ENCODE data around the gene UFL1.

Gene UFL1

DNA sequence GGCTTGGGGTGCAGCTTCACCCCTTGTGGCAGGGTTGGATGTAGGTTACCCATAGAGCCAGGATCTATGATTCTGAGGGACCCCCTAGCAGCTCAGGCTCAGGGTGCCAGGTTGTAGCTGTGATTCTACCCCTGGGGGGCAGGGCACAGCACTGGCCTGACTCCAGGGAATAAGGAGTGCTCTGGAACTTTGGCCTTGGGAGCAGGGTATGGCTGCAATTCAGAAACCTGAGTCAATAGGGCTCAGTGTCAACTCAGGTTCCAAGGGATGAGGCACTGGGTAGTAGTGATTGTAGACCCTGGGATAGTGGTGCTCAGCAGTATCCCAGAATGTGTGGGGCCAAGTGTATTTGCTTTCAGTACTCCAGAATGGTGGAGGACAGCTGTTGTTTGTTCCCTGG lies 49.9 kb downstream of the UFL1 start:
- Histone ChIP-seq H2BK5ac (ENCODE audit: low read length) (no peak overlapping the region), H4K5ac (ENCODE audit: low read length) (no peak overlapping the region), H3K18ac (ENCODE audit: low read length) (no peak overlapping the region), H3K36me3 (ENCODE audit: control insufficient read depth, insufficient read depth, low read length) (no peaks in the 10 kb centered on the region), H4K8ac (ENCODE audit: low read depth, low read length) (no peak overlapping the region), H3K4me1 (ENCODE audit: control insufficient read depth, low read depth, low read length) (no peaks in the 10 kb centered on the region), H3K23ac (ENCODE audit: low read length) (no peak overlapping the region), H2BK15ac (replicated peaks; ENCODE audit: low read depth) (no peak overlapping the region), H3K4ac (ENCODE audit: low read depth, low read length) (no peak overlapping the region), H3K79me2 (ENCODE audit: control insufficient read depth, insufficient read depth, low read length) (no peaks in the 10 kb centered on the region), H3K4me3 (ENCODE audit: low read length) (no peak overlapping the region), H3K4me2 (ENCODE audit: low read length) (no peak overlapping the region), H3K27ac (ENCODE audit: low read depth, low read length) (no peak overlapping the region), H3K27me3 (ENCODE audit: insufficient read depth, low read length, poor library complexity) (no peaks in the 10 kb centered on the region), H3K9ac (ENCODE audit: low read length) (no peak overlapping the region), H2AK5ac (ENCODE audit: low read length) (no peak overlapping the region), H3K56ac (ENCODE audit: low read length) (no peak overlapping the region), H3K79me1 (ENCODE audit: low read length) (no peaks in the 10 kb centered on the region), H2BK120ac (ENCODE audit: low read depth, low read length) (no peak overlapping the region)
- DNase-seq, result no peak

GRCh38 chr6:96575359-96575758 lies 53.8 kb downstream of the UFL1 start:
- no peak overlapping the region for H2BK120ac ChIP-seq (ENCODE audit: low read depth, low read length)
- no peak overlapping the region for H2BK5ac ChIP-seq (ENCODE audit: low read length)
- WGBS (ENCODE audit: extremely low coverage, insufficient coverage, low lambda C conversion rate), result no CpG with 5 or more reads among the region's 3 CpGs
- no peaks in the 10 kb centered on the region for H3K79me2 ChIP-seq (ENCODE audit: control insufficient read depth, insufficient read depth, low read length)
- DNase-seq, result no peak
- no peaks in the 10 kb centered on the region for H3K36me3 ChIP-seq (ENCODE audit: control insufficient read depth, insufficient read depth, low read length)
- no peak overlapping the region for H3K9ac ChIP-seq (ENCODE audit: low read length)
- no peaks in the 10 kb centered on the region for H3K27me3 ChIP-seq (ENCODE audit: insufficient read depth, low read length, poor library complexity)
- no peak overlapping the region for H4K5ac ChIP-seq (ENCODE audit: low read length)
- H3K4ac ChIP-seq (ENCODE audit: low read depth, low read length), result no peak overlapping the region
- H3K23ac ChIP-seq (ENCODE audit: low read length), result no peak overlapping the region
- no peak overlapping the region for H2BK15ac ChIP-seq (replicated peaks; ENCODE audit: low read depth)
- no peak overlapping the region for H2AK5ac ChIP-seq (ENCODE audit: low read length)
- H3K18ac ChIP-seq (ENCODE audit: low read length), result no peak overlapping the region
- H4K8ac ChIP-seq (ENCODE audit: low read depth, low read length), result no peak overlapping the region
- no peaks in the 10 kb centered on the region for H3K79me1 ChIP-seq (ENCODE audit: low read length)
- H3K4me1 ChIP-seq (ENCODE audit: control insufficient read depth, low read depth, low read length), result no peaks in the 10 kb centered on the region
- H3K56ac ChIP-seq (ENCODE audit: low read length), result no peak overlapping the region
- no peak overlapping the region for H3K4me3 ChIP-seq (ENCODE audit: low read length)
- no peak overlapping the region for H3K4me2 ChIP-seq (ENCODE audit: low read length)
- H3K27ac ChIP-seq (ENCODE audit: low read depth, low read length), result no peak overlapping the region

DNA sequence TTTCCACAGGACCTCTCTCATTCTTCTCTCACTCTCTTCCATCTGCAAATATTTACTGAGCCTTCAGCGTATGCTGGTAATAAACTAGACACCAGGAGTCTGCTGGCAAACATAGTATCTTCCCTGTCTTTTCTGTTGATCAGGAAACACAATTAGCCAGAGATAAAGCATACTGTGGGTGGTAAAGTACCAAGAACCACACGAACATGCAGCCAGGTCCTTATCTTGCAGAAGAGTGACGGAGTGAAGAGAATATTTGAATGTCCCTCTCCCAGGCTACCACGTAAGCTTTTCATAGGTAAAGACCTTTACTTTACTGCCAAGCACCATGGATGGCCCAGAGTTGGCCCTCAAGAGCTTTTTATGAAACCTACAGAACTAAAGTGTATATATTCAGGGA lies 54.6 kb downstream of the UFL1 start:
- H3K9ac ChIP-seq (ENCODE audit: low read length), result no peak overlapping the region
- H4K5ac ChIP-seq (ENCODE audit: low read length), result no peak overlapping the region
- H3K79me2 ChIP-seq (ENCODE audit: control insufficient read depth, insufficient read depth, low read length), result no peaks in the 10 kb centered on the region
- H2AK5ac ChIP-seq (ENCODE audit: low read length), result no peak overlapping the region
- DNase-seq, result peak; percentile 11
- no peak overlapping the region for H3K56ac ChIP-seq (ENCODE audit: low read length)
- no peak overlapping the region for H3K18ac ChIP-seq (ENCODE audit: low read length)
- no peak overlapping the region for H3K4me3 ChIP-seq (ENCODE audit: low read length)
- no peaks in the 10 kb centered on the region for H3K27me3 ChIP-seq (ENCODE audit: insufficient read depth, low read length, poor library complexity)
- no peak overlapping the region for H3K4ac ChIP-seq (ENCODE audit: low read depth, low read length)
- H3K4me1 ChIP-seq (ENCODE audit: control insufficient read depth, low read depth, low read length), result no peaks in the 10 kb centered on the region
- H3K79me1 ChIP-seq (ENCODE audit: low read length), result no peaks in the 10 kb centered on the region
- H2BK5ac ChIP-seq (ENCODE audit: low read length), result no peak overlapping the region
- no peak overlapping the region for H3K23ac ChIP-seq (ENCODE audit: low read length)
- H3K4me2 ChIP-seq (ENCODE audit: low read length), result no peak overlapping the region
- no peak overlapping the region for H4K8ac ChIP-seq (ENCODE audit: low read depth, low read length)
- no peaks in the 10 kb centered on the region for H3K36me3 ChIP-seq (ENCODE audit: control insufficient read depth, insufficient read depth, low read length)
- no peak overlapping the region for H3K27ac ChIP-seq (ENCODE audit: low read depth, low read length)
- H2BK15ac ChIP-seq (replicated peaks; ENCODE audit: low read depth), result no peak overlapping the region
- WGBS (ENCODE audit: extremely low coverage, insufficient coverage, low lambda C conversion rate), result no CpG with 5 or more reads among the region's 4 CpGs
- no peak overlapping the region for H2BK120ac ChIP-seq (ENCODE audit: low read depth, low read length)

DNA sequence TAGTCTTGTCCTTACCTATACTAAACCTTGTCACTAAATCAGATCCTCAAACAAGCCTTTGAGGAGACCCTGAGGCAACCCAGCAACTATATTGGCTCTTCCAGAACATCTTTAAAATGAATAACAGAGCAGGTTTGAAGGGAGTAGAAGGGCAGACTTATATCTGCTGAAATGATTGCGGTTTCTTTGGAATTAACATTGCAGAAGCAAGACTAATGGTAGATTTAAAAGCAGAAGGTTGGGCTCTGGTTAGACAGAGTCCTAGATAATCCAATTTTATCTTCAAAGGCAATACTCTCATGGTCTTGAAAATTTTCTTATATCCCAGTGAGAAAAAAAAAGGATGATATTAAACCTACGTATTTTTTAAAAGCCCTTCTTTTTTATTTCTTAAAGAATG lies 60.4 kb downstream of the UFL1 start:
- DNase-seq, result no peak
- no peak overlapping the region for H3K4me2 ChIP-seq (ENCODE audit: low read length)
- no peak overlapping the region for H2BK15ac ChIP-seq (replicated peaks; ENCODE audit: low read depth)
- no peaks in the 10 kb centered on the region for H3K36me3 ChIP-seq (ENCODE audit: control insufficient read depth, insufficient read depth, low read length)
- H3K4ac ChIP-seq (ENCODE audit: low read depth, low read length), result no peak overlapping the region
- no CpG with 5 or more reads among the region's 2 CpGs for WGBS (ENCODE audit: extremely low coverage, insufficient coverage, low lambda C conversion rate)
- no peaks in the 10 kb centered on the region for H3K79me1 ChIP-seq (ENCODE audit: low read length)
- H3K79me2 ChIP-seq (ENCODE audit: control insufficient read depth, insufficient read depth, low read length), result no peaks in the 10 kb centered on the region
- no peak overlapping the region for H4K5ac ChIP-seq (ENCODE audit: low read length)
- H3K27me3 ChIP-seq (ENCODE audit: insufficient read depth, low read length, poor library complexity), result no peaks in the 10 kb centered on the region
- H3K4me3 ChIP-seq (ENCODE audit: low read length), result no peak overlapping the region
- H3K18ac ChIP-seq (ENCODE audit: low read length), result no peak overlapping the region
- no peak overlapping the region for H2AK5ac ChIP-seq (ENCODE audit: low read length)
- no peak overlapping the region for H3K56ac ChIP-seq (ENCODE audit: low read length)
- H3K27ac ChIP-seq (ENCODE audit: low read depth, low read length), result no peak overlapping the region
- H2BK120ac ChIP-seq (ENCODE audit: low read depth, low read length), result no peak overlapping the region
- no peak overlapping the region for H4K8ac ChIP-seq (ENCODE audit: low read depth, low read length)
- no peak overlapping the region for H2BK5ac ChIP-seq (ENCODE audit: low read length)
- no peak overlapping the region for H3K23ac ChIP-seq (ENCODE audit: low read length)
- H3K4me1 ChIP-seq (ENCODE audit: control insufficient read depth, low read depth, low read length), result no peaks in the 10 kb centered on the region
- H3K9ac ChIP-seq (ENCODE audit: low read length), result no peak overlapping the region

DNA sequence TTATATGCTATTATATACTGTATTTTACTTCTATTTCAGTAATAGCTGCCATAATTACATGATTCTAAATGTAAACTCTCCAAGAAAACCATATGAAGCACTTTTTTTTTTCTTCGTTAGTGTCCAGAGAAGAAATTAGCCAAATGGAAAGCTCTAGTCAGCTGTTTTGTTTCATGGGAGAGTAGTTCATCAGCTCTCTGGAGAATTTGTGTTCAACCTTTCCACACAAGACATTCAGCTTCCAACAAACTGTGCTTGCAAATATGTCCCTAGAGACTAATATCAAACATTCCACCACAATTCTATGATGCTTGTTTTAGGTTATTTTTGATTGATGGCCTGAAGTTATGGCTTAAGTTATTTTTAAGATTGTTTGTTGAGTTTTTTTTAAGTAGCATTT lies 60.8 kb downstream of the UFL1 start:
- no peak overlapping the region for H3K4me3 ChIP-seq (ENCODE audit: low read length)
- H4K5ac ChIP-seq (ENCODE audit: low read length), result no peak overlapping the region
- no peaks in the 10 kb centered on the region for H3K79me2 ChIP-seq (ENCODE audit: control insufficient read depth, insufficient read depth, low read length)
- H3K4me1 ChIP-seq (ENCODE audit: control insufficient read depth, low read depth, low read length), result no peaks in the 10 kb centered on the region
- H3K23ac ChIP-seq (ENCODE audit: low read length), result no peak overlapping the region
- no peak overlapping the region for H2BK15ac ChIP-seq (replicated peaks; ENCODE audit: low read depth)
- H4K8ac ChIP-seq (ENCODE audit: low read depth, low read length), result no peak overlapping the region
- H2BK120ac ChIP-seq (ENCODE audit: low read depth, low read length), result no peak overlapping the region
- H3K4ac ChIP-seq (ENCODE audit: low read depth, low read length), result no peak overlapping the region
- H3K9ac ChIP-seq (ENCODE audit: low read length), result no peak overlapping the region
- H3K18ac ChIP-seq (ENCODE audit: low read length), result no peak overlapping the region
- no CpG with 5 or more reads among the region's 1 CpG for WGBS (ENCODE audit: extremely low coverage, insufficient coverage, low lambda C conversion rate)
- H3K56ac ChIP-seq (ENCODE audit: low read length), result no peak overlapping the region
- no peak overlapping the region for H2AK5ac ChIP-seq (ENCODE audit: low read length)
- no peak overlapping the region for H3K4me2 ChIP-seq (ENCODE audit: low read length)
- no peak overlapping the region for H3K27ac ChIP-seq (ENCODE audit: low read depth, low read length)
- no peak overlapping the region for H2BK5ac ChIP-seq (ENCODE audit: low read length)
- H3K79me1 ChIP-seq (ENCODE audit: low read length), result no peaks in the 10 kb centered on the region
- no peaks in the 10 kb centered on the region for H3K27me3 ChIP-seq (ENCODE audit: insufficient read depth, low read length, poor library complexity)
- H3K36me3 ChIP-seq (ENCODE audit: control insufficient read depth, insufficient read depth, low read length), result no peaks in the 10 kb centered on the region
- no peak for DNase-seq

DNA sequence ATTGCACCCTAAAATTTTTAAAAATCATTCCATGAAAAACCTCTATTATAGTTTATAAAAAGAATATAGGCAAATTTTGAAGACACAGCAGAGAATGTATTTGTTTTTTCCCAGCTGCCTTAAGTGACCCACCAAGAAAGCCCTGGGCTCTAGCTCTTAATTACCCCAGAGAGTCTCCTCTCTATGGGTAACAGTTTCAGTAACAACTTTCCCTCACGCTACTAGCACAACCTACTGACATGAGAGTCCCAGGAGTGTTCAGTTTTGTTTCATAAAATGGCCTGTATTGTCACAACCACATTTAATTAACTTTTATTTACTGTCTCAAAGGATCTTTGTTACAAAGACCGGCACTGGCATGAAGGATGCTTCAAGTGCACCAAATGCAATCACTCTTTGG lies 82.8 kb downstream of the UFL1 start:
- H3K27ac ChIP-seq (ENCODE audit: low read depth, low read length), result no peak overlapping the region
- no CpG with 5 or more reads among the region's 2 CpGs for WGBS (ENCODE audit: extremely low coverage, insufficient coverage, low lambda C conversion rate)
- no peak overlapping the region for H2BK15ac ChIP-seq (replicated peaks; ENCODE audit: low read depth)

More for the DNA sequence above, 82.8 kb downstream of the UFL1 start:
- Histone ChIP-seq H3K4me1 (ENCODE audit: control insufficient read depth, low read depth, low read length) (no peaks in the 10 kb centered on the region), H3K18ac (ENCODE audit: low read length) (no peak overlapping the region), H3K4me3 (ENCODE audit: low read length) (no peak overlapping the region), H3K4me2 (ENCODE audit: low read length) (no peak overlapping the region), H3K79me2 (ENCODE audit: control insufficient read depth, insufficient read depth, low read length) (no peaks in the 10 kb centered on the region), H3K79me1 (ENCODE audit: low read length) (no peaks in the 10 kb centered on the region), H3K23ac (ENCODE audit: low read length) (no peak overlapping the region), H2BK120ac (ENCODE audit: low read depth, low read length) (no peak overlapping the region), H4K5ac (ENCODE audit: low read length) (no peak overlapping the region), H3K36me3 (ENCODE audit: control insufficient read depth, insufficient read depth, low read length) (no peaks in the 10 kb centered on the region), H3K27me3 (ENCODE audit: insufficient read depth, low read length, poor library complexity) (no peaks in the 10 kb centered on the region), H3K4ac (ENCODE audit: low read depth, low read length) (no peak overlapping the region), H3K56ac (ENCODE audit: low read length) (no peak overlapping the region), H3K9ac (ENCODE audit: low read length) (no peak overlapping the region), H2BK5ac (ENCODE audit: low read length) (no peak overlapping the region), H2AK5ac (ENCODE audit: low read length) (no peak overlapping the region), H4K8ac (ENCODE audit: low read depth, low read length) (no peak overlapping the region)
- DNase-seq, result no peak

Data from mesendoderm (in vitro differentiated cells).